Esophagus muscularis mucosa (tissue), 3 donors: ENCODE data around the gene TAL1.

ENCODE experiments used
- POLR2A ChIP-seq: fragments of 450-650 bp; IDR thresholded peaks from one replicate; pipeline ENCODE4 v1.6.1; 2017; ENCODE audit warnings: antibody characterized with exemption, moderate library complexity, mild to moderate bottlenecking, low read depth
- TF ChIP-seq, protein P1 (sequence below), 3 experiments: fragments of 200-600 bp in 2 of 3; fragments of 450-650 bp in 1 of 3; sonication (generic) in 2 of 3; IDR thresholded peaks; one replicate each; pipeline ENCODE4 v1.5.1; 2017 to 2019; ENCODE audit warnings: antibody characterized with exemption in 3 of 3, mild to moderate bottlenecking in 2 of 3, moderate library complexity in 1 of 3

DNA sequence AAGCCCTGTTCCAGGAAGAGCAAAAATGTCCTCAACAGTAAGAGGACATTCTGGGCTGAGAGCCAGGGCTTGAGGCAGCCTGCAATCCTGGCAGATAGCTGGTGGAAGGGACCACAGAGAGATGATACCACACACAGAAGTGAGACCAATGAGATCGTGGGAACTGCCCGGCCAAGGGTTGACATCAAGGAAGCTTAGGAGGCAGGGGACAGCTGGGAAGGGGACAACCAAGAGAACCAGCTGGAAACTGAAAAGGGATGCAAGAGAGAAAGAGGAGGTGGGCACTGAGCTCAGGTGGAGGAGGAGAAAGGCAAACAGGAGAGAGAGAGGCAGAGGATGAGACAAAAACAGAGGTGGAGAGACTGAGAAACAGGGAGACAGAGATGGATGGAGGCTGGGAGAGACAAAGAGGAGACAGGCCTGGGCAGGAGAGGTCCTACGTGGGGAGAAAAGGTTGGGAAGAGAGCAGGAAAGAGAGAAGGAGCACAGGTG lies 51.4 kb downstream of the TAL1 start:
- TF ChIP-seq, protein P1, sequence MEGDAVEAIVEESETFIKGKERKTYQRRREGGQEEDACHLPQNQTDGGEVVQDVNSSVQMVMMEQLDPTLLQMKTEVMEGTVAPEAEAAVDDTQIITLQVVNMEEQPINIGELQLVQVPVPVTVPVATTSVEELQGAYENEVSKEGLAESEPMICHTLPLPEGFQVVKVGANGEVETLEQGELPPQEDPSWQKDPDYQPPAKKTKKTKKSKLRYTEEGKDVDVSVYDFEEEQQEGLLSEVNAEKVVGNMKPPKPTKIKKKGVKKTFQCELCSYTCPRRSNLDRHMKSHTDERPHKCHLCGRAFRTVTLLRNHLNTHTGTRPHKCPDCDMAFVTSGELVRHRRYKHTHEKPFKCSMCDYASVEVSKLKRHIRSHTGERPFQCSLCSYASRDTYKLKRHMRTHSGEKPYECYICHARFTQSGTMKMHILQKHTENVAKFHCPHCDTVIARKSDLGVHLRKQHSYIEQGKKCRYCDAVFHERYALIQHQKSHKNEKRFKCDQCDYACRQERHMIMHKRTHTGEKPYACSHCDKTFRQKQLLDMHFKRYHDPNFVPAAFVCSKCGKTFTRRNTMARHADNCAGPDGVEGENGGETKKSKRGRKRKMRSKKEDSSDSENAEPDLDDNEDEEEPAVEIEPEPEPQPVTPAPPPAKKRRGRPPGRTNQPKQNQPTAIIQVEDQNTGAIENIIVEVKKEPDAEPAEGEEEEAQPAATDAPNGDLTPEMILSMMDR (IDR thresholded peaks at IDR 0.05), result no peak
- no peak for TF ChIP-seq POLR2A
